Activated naive CD4-positive, alpha-beta T cell treated with anti-CD3 and anti-CD28 coated beads, Interleukin-2, amount 50 U/mL, for 16 hours (primary cell): ENCODE data around the gene ATP12A.
"Not testable (repeated sequence)": the region's sequence is repeated elsewhere in the genome, so short reads cannot be mapped to it uniquely, and the experiment has no call there.

Experiments
- DNase-seq: peaks from one replicate; pipeline ENCODE4 v3.0.0-alpha.2; 2020

The ATP12A gene

DNA sequence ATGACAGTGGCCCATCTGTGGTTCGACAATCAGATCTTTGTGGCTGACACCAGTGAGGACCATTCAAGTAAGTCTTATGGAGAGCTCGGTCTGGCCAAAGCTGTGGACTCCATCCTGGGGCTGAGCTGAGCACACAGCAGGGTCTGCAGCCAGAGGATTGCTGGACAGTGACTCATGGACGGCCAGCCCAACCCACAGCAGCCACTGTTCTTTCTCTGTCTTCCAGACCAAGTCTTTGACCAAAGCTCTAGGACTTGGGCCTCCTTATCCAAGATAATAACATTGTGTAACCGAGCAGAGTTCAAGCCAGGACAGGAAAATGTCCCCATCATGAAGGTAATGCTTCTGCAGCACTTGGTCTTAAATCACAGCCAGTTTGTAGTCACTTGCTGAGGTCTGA lies 12.4 kb downstream of the ATP12A start:
- DNase-seq, result no peak

DNA sequence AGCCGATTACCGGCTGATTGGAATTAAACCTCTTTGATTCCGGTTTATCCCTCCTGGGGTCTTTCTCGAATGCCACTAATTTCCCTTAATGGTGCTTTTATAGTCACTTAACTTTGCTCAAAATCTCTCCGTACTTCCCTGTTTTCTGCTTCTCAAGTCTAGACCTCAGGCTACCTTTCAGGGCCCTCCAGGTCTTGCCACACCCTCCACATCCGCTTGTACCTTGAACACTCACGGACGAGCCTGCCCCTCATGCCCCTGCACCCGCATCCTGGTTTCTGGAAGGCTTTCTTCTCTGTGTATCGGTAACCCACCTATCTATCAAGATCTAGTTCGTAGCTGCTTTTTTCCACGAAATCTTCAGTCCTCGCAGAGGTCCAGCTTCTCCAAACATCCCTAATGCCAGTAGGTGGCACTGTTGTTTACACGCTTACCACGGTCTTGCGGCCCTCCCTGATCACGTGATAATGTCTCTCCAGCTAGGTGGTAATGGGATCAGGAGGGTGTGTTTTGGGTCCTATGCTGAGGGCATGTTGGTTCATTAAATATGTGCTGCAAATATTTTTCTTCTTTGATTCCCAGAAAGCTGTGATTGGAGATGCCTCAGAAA lies 13.8 kb downstream of the ATP12A start:
- no peak for DNase-seq

DNA sequence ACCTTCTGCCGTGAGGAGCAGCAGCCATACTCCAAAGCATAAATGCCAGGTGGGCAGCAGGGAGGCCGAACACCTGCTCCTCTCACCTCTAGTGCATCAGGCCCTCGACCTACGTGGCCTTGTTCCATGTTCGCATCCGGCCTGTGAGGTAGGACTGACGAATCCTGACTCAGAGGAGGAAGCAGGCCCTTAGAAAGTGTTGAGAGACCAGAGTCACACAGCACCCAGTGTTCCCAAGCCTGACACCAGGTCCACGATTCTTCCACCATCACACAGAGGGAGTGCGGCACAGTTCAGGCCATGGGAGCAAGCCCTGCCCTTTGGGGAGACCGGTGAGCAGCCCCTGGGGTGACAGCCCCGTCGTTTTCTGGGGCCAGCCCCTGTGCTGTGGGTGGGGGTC lies 14.7 kb downstream of the ATP12A start:
- DNase-seq, result no peak

DNA sequence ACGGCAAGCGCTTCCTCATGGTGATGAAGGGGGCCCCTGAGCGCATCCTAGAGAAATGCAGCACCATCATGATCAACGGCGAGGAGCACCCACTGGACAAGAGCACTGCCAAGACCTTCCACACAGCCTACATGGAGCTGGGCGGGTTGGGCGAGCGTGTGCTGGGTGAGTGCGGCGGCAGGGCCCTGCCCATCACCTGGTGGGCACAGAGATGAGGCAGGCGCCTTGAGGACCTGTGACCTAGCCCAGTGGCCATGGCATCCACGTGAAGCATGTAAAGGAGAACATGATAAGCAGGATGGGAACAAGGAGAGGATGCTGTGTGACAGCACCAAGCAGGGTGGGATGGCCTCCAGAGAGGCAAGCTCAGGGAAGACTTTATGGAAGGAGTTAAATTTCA lies 18.5 kb downstream of the ATP12A start:
- no peak for DNase-seq

DNA sequence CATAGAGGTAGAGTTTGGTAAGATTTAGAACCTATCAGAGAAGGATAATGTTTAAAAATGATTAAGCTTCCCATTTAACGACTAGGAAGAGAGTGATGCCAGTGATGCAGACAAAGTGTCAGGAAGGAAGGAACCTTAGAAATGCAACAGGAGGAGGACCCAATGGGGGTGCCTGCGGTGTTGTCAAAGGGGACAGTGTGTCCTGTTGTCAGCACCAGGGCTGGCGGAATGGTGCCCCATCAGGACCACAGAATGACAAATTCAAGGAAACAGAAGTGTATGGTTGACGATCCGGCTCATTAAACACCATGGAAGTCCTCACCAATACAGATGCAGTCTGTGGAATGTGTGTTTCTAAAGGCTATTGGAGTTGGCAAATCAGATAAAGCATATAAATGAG lies 19.3 kb downstream of the ATP12A start:
- no peak for DNase-seq

DNA sequence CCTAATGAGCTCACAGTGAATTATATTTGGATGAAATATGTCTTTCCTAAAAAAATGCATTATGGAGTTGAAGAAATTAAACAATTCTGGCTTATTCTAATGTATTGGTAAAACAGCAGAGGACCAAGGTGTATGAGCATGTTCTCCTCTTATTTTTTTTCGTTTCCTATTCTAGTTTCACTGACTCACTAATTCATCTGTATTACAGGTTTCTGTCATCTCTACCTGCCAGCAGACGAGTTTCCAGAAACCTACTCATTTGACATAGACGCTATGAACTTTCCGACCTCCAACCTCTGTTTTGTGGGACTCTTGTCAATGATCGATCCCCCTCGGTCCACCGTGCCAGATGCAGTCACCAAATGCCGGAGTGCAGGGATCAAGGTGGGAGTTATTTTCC lies 20.3 kb downstream of the ATP12A start:
- DNase-seq, result no peak

DNA sequence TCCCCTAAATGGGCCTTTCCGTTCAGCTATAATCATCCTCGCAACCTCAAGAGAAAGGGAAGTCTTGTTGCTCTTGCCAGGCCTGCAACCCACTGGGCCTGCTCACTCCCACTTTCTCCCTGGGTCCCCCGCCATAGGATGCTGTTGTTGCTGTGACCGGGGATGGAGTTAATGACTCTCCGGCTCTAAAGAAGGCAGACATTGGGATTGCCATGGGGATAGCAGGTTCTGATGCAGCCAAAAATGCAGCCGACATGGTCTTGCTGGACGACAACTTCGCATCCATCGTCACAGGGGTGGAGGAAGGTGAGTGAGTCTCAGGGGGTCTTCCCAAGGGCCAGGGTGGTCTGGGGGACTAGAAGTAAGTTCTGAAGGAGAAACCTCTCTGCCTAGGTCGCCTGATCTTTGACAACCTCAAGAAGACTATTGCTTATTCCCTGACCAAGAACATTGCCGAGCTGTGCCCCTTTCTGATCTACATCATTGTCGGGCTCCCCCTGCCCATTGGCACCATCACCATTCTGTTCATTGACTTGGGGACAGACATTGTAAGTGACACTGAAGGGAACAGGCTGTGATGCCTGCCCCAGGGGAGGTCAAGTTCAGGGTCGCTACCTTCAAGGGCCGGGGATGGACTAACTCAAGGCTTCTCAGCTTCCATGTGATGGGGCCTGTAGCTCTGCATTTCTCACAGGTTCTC lies 26.8 kb downstream of the ATP12A start:
- DNase-seq, result no peak

DNA sequence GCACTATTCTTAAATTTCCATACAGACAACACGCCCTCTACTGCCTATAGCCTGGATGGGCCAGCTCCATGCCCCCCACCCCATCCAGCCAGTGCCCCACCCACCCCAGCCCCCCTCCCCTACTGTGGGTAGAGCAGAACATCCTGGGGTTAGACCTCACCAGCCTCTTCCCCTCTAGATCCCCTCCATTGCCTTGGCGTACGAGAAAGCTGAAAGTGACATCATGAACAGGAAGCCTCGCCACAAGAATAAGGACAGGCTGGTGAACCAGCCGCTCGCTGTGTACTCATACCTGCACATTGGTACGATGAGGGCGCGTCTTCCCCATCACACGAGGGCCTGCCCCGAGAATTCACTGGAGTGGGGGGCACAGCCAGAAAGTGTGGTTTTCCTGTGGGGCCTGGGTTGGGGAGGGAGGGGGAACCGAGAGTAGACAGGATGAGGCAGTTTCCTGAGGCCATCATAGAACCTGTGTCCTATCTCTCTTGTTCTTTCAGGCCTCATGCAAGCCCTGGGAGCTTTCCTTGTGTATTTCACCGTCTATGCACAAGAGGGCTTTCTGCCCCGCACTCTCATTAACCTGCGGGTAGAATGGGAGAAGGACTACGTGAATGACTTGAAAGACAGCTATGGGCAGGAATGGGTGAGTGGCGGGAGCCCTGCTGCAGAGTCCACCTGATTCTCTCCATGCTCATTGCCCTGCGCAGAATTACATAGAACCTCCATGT lies 29.1 kb downstream of the ATP12A start:
- peak; percentile 38 for DNase-seq

DNA sequence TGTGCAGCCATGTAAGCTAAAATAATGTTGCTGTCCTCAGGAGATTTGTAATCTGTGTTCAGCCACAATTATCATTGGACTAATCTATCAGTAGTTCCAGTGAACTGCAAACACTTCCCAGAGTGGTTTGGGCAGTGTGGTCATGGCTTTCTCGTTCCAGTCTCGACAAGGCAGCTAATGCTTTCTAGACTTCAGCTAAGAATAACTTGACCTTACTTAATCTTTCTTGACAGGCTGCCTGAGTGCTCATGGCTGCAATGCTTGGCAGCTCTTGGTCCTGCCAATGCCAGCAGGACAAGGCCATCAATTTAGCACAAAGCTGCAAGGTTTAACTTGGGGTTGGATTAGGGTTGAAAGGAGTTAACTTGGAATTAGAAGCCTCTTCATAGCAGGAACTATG lies 32.8 kb downstream of the ATP12A start:
- no peak for DNase-seq

DNA sequence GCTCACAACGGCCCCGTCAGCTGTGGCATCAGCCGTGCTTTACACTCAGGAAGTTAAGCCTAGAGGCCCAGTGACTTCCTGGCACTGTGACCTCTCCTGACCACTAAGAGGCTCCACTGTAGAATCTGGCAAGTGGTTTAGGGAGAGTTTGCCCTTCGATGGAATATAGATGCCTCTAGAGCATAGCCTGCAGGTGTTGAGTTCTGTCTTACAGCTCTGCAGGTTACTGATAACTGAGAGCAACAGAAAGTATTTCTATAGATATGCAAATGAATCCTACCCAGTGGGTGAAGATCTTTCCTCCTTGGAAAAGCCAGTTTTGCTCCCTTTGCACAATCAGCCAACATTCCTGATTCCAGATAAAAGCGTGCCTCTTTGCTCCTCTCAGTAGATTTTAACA lies 35.8 kb downstream of the ATP12A start:
- DNase-seq, result no peak

DNA sequence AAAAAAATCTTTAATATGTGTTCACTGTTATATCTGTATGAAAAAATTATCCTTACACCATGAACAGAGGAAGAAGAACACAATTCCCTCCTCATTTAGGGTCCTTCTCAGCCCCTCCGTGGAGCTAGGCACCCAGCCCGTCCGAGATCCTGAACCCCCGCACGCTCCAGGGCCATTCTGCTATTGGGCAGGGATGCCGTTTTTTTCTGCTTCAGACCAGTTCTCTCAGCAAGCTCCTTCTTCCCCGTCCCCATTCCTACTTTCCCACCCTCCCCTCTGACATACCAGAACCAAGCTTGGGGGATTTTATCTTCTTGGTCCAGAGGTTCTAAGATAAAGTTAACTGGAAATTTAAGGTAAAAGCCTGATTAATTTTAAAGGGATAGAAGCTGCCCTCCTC lies 36.2 kb downstream of the ATP12A start:
- no peak for DNase-seq

DNA sequence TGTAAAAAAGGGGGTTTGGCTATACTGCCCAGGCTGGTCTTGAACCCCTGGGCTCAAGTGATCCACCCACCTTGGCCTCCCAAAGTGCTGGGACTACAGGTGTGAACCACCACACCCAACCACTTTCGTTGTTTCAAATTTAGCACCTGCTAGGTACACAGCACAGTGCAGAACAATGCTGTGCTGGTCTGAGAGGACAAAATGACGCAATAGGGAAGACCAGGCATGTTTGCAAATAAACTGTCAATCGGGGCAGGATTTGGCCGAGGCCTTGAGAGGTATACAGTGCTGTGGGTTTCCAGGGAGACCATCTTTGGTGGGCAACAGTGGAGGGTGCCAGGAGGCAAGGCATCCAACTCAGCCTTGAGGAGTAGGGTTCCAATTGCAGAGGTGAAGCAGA lies 37.0 kb downstream of the ATP12A start:
- no peak for DNase-seq

DNA sequence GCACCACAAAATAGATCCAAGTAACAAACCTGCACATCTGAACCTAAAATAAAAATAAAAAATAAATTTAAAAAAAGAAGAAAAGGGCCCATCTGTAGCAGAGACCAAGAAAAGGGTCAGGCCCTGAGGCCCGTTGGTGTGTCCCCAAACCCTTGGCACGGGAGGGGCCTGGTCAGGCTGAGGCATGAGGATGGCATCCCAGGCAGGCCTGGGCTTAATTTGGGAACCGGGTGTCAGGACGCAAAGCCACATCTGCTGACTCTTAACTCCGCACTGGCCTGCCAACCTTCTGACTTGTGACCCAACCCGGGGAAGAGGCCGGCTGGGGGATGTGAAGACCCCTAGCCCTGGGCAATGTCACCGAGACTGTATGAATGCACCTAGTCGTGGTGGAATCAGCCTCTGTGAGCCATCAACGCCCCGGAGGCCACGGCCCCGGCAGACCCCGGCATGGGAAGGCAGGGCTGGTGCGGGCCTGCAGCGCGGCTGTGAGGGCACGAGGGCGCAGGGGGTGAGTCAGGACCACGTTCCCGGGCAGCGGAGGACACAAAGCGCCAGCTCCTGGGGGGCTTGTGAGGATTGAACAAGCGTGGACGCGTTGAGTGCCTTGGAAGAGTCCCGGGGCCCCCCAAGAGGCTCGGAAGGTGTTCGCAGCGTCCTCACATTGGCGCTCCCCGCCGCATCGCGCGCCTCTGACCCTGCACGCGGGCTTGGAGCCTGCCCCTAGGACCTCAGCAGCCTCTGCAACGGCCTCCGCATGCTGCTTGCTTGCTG lies 38.2 kb downstream of the ATP12A start:
- DNase-seq, result no peak

DNA sequence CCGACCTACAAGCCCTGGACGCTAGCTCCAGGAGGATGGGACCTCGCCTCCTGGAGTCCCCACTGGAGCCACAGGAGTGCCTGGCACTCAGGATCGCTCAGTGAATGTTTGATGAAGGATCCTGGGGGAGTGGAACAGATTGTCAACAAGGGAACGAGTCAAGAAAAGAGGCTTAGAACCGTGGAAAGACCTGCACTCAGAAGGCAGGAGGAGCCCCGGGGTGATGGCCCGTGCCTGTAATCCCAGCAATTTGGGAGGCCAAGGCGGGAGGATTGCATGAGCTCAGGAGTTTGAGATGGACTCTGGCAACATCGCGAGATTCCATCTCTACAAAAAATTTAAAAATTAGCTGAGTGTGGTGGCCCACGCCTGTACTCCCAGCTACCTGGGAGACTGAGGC lies 38.9 kb downstream of the ATP12A start:
- DNase-seq, result no peak

DNA sequence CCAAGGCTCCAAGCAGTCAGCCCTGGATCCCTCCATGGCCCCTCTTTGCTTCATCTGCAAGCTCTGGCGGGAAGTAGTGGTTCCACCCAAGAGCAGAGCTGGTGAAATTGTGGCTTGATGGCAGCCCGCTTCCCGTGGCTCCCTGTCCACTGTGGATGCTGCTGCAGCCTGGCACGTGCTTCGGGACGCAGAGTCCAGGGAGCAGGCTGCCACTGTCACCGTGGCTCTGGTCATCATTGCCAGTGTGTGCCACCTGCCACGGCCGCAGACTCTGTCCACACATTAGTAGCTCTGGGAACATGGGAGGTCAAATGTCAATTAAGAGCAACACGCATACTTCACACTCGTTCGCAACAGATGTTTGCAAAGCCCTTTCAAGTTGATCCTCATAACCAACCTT lies 43.0 kb downstream of the ATP12A start:
- DNase-seq, result no peak

DNA sequence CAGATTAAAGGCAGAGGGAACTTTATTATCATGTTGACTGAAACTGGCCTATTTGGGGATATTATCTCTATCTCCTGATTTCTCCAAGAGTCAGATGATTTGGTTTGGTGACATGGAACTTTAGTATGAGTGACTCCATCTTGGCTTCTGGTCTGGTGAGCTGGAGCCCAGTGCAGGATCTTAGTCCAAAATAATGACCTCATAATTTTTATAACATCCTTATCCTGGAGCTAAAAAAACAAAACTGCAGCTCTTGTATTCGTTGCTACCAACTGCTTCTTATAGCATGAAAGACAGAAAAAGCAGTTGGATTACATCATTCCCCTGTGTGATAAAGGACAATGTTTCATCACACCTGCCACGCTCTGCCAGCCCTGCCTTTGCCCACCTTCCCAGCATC lies 44.5 kb downstream of the ATP12A start:
- DNase-seq, result no peak

DNA sequence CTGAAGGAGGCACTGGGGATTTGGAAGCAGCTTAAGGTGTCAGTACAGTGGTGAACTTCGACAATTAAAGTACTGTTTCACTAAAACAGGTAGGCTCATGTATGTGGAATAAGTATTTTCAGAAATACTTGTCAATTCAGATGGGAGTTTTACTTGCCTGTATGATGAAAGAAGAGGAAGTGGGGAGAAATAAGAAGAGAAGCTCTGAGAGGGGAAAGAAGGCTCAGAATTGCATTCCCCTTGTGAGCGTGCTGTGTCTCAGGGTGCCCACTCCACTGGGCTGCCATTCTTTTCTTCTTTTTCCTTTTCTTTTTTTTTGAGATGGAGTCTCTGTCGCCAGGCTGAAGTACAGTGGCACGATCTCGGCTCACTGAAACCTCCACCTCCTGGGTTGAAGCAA lies 45.2 kb downstream of the ATP12A start:
- DNase-seq, result no peak

DNA sequence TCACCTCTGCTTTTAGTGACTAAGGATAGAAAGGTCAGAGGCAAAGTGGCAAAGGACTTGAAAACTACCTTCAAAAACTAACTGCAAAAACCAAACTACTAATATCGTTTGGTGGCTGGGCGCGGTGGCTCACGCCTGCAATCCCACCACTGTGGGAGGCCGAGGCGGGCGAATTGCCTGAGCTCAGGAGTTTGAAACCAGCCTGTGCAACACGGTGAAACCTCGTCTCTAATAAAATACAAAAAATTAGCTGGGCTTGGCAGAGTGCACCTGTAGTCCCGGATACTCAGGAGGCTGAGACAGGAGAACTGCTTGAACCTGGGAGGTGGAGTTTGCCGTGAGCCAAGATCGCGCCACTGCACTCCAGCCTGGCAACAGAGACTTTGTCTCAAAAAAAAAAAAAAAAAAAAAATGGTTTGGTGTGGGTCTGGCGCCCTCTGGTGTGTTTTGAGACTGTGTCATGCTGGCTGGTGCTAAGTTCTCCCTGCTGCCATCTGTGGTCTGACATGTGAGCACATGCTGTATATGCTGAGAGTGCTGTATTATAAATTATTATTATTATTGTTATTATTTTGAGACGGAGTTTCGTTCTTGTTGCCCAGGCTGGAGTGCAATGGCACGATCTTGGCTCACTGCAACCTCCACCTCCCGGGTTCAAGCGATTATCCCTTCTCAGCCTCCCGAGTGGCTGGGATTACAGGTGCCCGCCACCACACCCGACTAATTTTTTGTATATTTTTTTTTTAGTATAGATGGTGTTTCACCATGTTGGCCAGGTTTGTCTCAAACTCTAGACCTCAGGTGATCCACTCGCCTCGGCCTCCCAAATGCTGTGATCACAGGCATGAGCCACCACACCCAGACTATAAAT lies 47.8 kb downstream of the ATP12A start:
- peak; percentile 69 for DNase-seq

DNA sequence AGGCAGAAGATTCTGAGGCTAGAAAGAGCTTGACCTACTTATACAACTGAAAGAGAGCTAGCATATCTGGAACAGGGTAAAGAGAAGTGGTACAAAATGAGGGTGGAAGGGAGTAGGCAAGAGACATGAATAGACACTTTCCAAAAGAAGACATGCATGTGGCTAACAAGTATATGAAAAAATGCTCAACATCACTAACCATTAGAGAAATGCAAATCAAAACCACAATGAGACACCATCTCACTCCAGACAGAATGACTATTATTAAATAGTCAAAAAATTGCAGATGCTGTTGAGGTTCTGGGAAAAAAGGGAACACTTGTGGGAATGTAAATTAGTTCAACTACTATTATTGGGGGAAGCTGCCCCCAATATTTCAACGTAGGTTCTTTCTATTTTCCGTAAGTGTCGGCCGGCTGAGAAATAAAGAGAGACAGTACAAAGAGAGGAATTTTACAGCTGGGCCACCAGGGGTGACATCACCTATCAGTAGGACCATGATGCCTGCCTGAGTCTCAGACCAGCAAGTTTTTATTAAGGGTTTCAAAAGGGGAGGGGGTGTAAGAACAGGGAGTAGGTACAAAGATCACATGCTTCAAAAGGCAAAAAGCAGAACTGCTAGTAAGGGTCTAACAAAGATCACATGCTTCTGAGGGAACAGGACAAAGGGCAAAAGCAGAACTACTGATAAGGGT lies 50.8 kb downstream of the ATP12A start:
- not testable (repeated sequence) for DNase-seq

DNA sequence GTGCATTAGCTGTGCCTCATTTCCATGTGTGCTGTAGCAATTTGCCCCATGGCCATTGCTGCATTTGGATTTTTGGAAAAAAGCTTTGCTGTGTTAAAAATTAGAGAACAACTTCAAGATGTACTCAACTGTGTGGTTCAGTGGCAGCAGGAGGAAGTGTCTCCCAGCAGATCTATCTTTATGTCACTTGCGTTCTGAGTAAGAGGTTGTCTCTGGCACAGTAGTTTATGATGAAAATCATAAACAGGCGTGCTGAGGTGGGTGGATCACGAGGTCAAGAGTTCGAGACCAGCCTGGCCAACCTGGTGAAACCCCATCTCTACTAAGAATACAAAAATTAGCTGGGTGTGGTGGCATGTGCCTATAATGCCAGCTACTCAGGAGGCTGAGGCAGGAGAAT lies 54.7 kb downstream of the ATP12A start:
- no peak for DNase-seq

DNA sequence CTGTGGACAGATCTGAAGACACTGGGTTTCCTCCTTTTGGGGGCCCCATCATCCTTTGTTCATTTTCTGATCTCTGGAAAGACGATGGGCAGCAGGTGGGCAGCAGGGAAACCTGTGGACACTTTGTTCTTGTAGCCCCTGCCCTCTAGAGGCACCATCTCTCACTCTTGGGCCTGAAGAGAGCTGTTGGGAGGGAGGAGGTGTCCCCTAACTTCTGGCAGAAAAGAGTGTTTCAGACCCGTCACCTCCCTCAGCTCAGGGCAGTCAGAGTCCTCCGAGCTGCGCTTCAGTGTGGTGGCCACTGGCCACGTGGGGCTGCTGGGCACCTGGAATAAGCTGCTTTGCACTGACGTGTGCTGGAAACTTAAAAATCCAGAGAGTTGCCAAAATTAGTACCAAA lies 56.8 kb downstream of the ATP12A start:
- no peak for DNase-seq

DNA sequence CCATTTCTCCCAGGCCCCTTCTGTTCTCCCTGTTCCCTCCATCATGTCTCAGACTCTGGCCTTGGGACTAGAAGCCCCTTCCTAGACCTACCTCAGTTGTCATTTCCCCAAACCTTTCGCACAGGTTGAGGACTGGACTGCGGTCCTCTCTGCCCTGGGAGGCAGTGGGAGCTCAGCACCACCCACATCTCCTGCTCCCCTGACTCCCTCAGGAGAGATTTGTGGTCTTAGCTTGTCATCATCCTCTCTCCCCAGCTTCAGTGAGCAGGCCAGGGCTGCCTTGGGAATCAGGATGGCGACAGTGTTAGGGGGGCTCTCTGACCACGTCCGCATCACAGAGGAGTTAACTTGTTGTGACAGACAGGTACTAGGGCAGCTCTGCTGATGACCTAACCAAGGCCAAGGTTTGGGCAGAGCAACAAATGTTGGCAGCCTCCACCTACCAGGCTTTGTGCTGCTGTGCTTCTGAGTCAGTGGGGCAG lies 58.2 kb downstream of the ATP12A start:
- no peak for DNase-seq
